Activated B cell treated with CpG ODN at 0.5 μM for 24 hours (primary cell): ENCODE results near the gene ZAP70. TPM values are rescaled to one million over a fixed set of nuclear protein-coding genes. Genes with fewer than 3 reads are reported as not detected.

Experiments
- ATAC-seq: fragments of 200-7000 bp; cut with Tn5 transposase; one replicate; pipeline ENCODE4 v1.10.0; 2021; ENCODE audit warnings: low read depth, mild to moderate bottlenecking, moderate library complexity
- CTCF ChIA-PET: fragments of 350-600 bp; sonication (Branson Sonifier 250); formaldehyde crosslinking; loops from one replicate; lab custom pipeline; 2021; ENCODE audit warnings: antibody characterized with exemption; lab: Charles Lee
- POLR2A ChIA-PET: fragments of 350-600 bp; sonication (Branson Sonifier 250); formaldehyde crosslinking; loops from one replicate; lab custom pipeline; 2021; ENCODE audit warnings: antibody characterized with exemption; lab: Charles Lee
- DNase-seq: peaks from one replicate; pipeline ENCODE4 v3.0.0; 2022
- H3K27ac Mint-ChIP-seq: one replicate; pipeline ENCODE4 v1.8.0; 2020; ENCODE audit warnings: mixed read lengths
- H3K27me3 Mint-ChIP-seq: one replicate; pipeline ENCODE4 v1.8.0; 2021; ENCODE audit warnings: mixed read lengths
- H3K36me3 Mint-ChIP-seq: one replicate; pipeline ENCODE4 v1.8.0; 2021; ENCODE audit warnings: low read depth, mixed read lengths
- H3K4me1 Mint-ChIP-seq: one replicate; pipeline ENCODE4 v1.8.0; 2021; ENCODE audit warnings: mixed read lengths
- H3K4me3 Mint-ChIP-seq: one replicate; pipeline ENCODE4 v1.8.0; 2020; ENCODE audit warnings: mild to moderate bottlenecking, mixed read lengths
- H3K9me3 Mint-ChIP-seq: one replicate; pipeline ENCODE4 v1.8.0; 2020; ENCODE audit warnings: mixed read lengths
- intact Hi-C: fragments of 100-400 bp; cut with micrococcal nuclease; formaldehyde crosslinking; loops from one replicate; pipeline ENCODE4 v1.15.1; 2024
- total RNA-seq: library from RNA; stranded (reverse); gene quantifications from 2 replicates; pipeline ENCODE4 v1.2.3, GENCODE V29; 2022
- TF ChIP-seq, protein P1 (sequence below): fragments of 200-600 bp; IDR thresholded peaks from one replicate; pipeline ENCODE4 v1.8.0; 2022; ENCODE audit warnings: antibody characterized with exemption, mild to moderate bottlenecking

Gene ZAP70
- total RNA-seq, 1 donor from 2014 or later = 4.8 TPM

DNA sequence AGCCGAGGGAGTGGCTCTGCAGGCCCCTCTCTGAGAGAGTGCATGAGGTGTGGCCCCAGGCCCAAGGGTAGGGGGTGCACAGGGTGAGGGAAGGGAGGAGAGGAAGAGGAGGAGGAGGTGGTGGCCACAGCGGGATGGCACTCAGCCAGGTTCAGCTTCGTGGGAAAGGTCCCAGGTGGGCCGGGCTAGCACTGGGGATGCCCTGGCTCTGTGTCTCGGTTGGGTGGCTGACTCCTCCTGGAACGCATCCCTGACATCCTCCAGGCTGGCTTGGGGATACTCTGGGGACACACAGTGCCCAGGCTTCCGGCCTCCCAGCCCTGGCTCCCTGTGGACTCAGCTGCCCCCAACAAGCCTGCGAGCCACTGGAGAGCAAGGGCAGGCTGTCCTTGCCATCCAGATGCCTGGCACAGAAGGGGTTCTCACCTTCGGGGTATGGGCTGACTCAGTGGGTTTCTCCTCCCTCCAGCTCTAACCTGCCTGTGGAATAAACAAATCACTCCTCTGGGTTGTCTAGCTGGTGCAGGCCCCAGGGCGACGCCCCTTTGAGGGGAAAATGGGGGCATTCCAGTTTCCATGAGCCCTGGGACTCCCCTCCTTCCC, 582 bp upstream of the ZAP70 start:
- CTCF ChIA-PET = interaction anchor here (1.0 kb wide), 1 partner anchor 14 kb away, joined by 3 read pairs; no protein-coding TSS in a partner anchor
- H3K9me3 Mint-ChIP-seq = no peaks in the 10 kb centered on the region
- H3K27me3 Mint-ChIP-seq = peaks cover 9% of the 10 kb centered on the region
- ATAC-seq (no peak), DNase-seq (no peak)
- POLR2A ChIA-PET = no interaction called here
- no peaks in the 10 kb centered on the region for H3K36me3 Mint-ChIP-seq
- TF ChIP-seq, protein P1, sequence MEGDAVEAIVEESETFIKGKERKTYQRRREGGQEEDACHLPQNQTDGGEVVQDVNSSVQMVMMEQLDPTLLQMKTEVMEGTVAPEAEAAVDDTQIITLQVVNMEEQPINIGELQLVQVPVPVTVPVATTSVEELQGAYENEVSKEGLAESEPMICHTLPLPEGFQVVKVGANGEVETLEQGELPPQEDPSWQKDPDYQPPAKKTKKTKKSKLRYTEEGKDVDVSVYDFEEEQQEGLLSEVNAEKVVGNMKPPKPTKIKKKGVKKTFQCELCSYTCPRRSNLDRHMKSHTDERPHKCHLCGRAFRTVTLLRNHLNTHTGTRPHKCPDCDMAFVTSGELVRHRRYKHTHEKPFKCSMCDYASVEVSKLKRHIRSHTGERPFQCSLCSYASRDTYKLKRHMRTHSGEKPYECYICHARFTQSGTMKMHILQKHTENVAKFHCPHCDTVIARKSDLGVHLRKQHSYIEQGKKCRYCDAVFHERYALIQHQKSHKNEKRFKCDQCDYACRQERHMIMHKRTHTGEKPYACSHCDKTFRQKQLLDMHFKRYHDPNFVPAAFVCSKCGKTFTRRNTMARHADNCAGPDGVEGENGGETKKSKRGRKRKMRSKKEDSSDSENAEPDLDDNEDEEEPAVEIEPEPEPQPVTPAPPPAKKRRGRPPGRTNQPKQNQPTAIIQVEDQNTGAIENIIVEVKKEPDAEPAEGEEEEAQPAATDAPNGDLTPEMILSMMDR = no peak
- H3K4me1 Mint-ChIP-seq = peaks cover 23% of the 10 kb centered on the region
- intact Hi-C loops = no loop called here
- H3K27ac Mint-ChIP-seq = no peak overlapping the region
- H3K4me3 Mint-ChIP-seq = no peak overlapping the region

- CTCF ChIA-PET = interaction anchor here (0.8 to 1.3 kb wide), 4 partner anchors 13 to 474 kb away, joined by 3 read pairs; no protein-coding TSS in a partner anchor
- no peak for DNase-seq
- intact Hi-C loops = no loop called here
Measured at GRCh38 chr2:97714084-97714949, 941 bp downstream of the ZAP70 start.

DNA sequence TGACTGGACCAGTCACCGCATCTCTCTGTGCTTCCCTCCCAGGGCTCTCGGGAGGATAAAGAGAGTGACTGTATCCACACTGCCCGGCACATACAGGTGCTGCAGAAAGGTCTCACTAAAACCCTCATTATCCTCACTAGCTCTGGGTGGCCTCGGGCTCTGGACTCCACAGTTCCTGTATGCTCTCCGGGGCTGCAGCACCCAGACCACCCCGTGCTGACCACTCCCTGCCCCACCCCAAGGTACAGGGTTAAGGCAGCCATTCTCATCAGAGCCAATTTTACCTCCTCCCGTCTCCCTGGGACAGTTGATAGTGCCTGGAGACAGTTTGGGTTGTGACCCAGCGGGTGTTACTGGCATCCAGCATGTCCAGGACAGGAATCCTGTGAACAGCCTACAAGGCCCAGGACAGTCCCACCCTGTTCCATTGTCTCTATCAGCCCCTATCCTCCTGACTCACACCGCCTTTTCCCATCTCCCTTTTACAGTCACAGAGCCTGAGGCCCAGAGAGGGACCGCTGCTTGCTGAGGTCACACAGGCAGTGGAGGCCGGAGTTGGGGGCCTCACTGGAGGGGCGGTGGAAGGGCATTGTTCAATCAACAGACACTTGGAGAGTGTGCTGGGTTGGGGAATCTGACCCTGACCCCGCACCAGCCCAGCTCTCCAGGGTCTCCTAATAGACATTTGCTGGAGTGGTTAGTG, 1.7 kb downstream of the ZAP70 start:
- H3K36me3 Mint-ChIP-seq = no peaks in the 10 kb centered on the region
- H3K4me1 Mint-ChIP-seq = peaks cover 39% of the 10 kb centered on the region
- ChIA-PET POLR2A (no interaction called here), CTCF (interaction anchor here (1.0 to 1.3 kb wide), 2 partner anchors 124 to 473 kb away, joined by 3 read pairs; no protein-coding TSS in a partner anchor)
- intact Hi-C loops = no loop called here
- ATAC-seq (no peak), DNase-seq (no peak)
- TF ChIP-seq, protein P1 = no peak
- no peak overlapping the region for H3K27ac Mint-ChIP-seq
- no peaks in the 10 kb centered on the region for H3K27me3 Mint-ChIP-seq
- no peak overlapping the region for H3K4me3 Mint-ChIP-seq
- H3K9me3 Mint-ChIP-seq = no peaks in the 10 kb centered on the region

More at GRCh38 chr2:97714084-97714949, 941 bp downstream of the ZAP70 start:
- H3K9me3 Mint-ChIP-seq = no peaks in the 10 kb centered on the region
- peaks cover 38% of the 10 kb centered on the region for H3K4me1 Mint-ChIP-seq
- H3K4me3 Mint-ChIP-seq = no peak overlapping the region
- POLR2A ChIA-PET = no interaction called here
- peaks cover 3% of the 10 kb centered on the region for H3K27me3 Mint-ChIP-seq
- no peaks in the 10 kb centered on the region for H3K36me3 Mint-ChIP-seq
- H3K27ac Mint-ChIP-seq = peak overlapping the region; percentile 7
- no peak for ATAC-seq
- TF ChIP-seq, protein P1 = no peak

GRCh38 chr2:97715951-97716694, 2.7 kb downstream of the ZAP70 start:
- Mint-ChIP-seq H3K4me3 (no peak overlapping the region), H3K4me1 (peaks cover 39% of the 10 kb centered on the region), H3K27ac (no peak overlapping the region), H3K9me3 (no peaks in the 10 kb centered on the region), H3K27me3 (no peaks in the 10 kb centered on the region), H3K36me3 (no peaks in the 10 kb centered on the region)
- intact Hi-C loops = no loop called here
- no peak for DNase-seq
- ATAC-seq = no peak
- TF ChIP-seq, protein P1 = no peak
- CTCF ChIA-PET = no interaction called here
- POLR2A ChIA-PET = no interaction called here
